ENCODE measurements around the gene ASGR1.
A peak's percentile ranks its signal among the peaks of the same experiment; 100 is the strongest.

Gene ASGR1

DNA sequence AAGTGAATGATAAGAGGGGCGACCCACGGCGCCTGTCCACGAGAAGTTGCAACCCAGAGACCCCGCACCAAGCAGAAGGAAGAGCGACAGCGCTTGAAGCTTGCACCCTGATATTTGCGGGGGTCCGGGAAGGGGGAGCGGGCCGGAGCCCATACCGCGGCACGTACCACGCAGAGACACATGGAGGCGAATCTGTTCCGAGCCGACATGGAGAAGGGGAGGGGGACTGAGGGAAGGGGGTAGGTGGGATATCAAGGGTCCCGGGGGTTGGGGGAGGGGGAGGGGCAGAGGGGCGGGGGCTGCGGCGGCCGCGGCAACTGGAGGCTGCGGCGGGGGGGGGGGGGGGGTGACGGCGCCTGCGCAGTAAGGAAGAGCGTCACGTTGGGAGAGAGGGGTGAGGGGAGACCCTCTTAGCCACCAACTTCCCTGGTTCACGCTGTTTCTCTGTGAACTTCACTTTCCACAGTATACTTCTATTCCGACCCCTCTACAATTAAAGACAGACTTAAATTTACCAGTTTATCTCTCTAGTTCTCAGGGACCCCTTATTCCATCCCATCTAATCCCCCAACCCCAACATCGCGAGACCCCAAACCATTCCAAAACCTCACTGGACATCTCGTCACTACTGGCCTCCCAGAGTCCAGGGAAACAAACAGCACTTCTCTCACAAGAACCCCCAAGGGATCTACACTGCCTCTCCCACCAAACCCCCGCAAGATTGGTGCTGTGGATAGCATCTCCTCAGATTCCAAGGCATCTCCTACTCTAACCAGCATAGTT is 32.5 kb upstream of the ASGR1 start:
- H3K4me3 ChIP-seq (ENCODE audit: control insufficient read depth, low read depth, low read length), result no peak overlapping the region
- DNase-seq (ENCODE audit: low read depth), result no peak
- TF ChIP-seq, protein P1, sequence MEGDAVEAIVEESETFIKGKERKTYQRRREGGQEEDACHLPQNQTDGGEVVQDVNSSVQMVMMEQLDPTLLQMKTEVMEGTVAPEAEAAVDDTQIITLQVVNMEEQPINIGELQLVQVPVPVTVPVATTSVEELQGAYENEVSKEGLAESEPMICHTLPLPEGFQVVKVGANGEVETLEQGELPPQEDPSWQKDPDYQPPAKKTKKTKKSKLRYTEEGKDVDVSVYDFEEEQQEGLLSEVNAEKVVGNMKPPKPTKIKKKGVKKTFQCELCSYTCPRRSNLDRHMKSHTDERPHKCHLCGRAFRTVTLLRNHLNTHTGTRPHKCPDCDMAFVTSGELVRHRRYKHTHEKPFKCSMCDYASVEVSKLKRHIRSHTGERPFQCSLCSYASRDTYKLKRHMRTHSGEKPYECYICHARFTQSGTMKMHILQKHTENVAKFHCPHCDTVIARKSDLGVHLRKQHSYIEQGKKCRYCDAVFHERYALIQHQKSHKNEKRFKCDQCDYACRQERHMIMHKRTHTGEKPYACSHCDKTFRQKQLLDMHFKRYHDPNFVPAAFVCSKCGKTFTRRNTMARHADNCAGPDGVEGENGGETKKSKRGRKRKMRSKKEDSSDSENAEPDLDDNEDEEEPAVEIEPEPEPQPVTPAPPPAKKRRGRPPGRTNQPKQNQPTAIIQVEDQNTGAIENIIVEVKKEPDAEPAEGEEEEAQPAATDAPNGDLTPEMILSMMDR (IDR thresholded peaks at IDR 0.05; ENCODE audit: control insufficient read depth, insufficient read depth, low read depth, low read length, missing control alignments), result no peak

DNA sequence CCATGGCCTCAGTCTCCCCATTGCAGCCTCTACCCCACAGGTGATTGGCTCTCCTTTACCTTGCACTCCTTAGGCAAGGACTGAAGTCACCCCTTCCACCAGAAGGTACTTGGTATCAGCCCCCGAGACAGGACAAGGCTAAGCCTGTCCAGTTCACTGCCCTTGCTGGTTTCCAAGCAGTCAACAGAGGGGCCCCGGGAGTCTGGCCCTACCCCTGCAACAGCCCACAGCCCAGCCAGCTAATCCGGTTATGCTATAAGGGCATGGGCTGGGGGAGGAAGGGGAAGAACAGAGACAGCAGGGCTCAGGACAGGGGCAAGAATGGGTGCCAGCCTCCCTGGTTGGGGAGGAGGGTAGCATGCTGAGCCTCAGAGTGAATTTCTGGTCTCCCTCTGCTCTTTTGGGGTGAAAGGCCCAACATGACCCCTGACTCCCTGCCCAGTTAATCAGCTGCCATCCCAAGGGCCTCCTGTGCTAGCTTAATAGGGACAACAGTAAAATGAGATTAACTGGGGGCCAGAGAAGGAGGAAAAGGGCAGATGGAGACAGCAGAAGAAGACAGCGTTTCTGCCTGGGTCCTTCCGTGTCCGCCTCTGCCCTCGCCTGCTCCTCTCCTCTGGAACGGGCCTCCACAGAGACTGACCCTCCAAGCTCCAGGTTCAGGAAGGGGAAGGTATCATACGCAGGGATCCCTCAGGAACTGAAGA is 29.7 kb upstream of the ASGR1 start:
- DNase-seq (ENCODE audit: low read depth), result no peak
- H3K4me3 ChIP-seq (ENCODE audit: control insufficient read depth, low read depth, low read length), result no peak overlapping the region
- TF ChIP-seq, protein P1 (IDR thresholded peaks at IDR 0.05; ENCODE audit: control insufficient read depth, insufficient read depth, low read depth, low read length, missing control alignments), result no peak

DNA sequence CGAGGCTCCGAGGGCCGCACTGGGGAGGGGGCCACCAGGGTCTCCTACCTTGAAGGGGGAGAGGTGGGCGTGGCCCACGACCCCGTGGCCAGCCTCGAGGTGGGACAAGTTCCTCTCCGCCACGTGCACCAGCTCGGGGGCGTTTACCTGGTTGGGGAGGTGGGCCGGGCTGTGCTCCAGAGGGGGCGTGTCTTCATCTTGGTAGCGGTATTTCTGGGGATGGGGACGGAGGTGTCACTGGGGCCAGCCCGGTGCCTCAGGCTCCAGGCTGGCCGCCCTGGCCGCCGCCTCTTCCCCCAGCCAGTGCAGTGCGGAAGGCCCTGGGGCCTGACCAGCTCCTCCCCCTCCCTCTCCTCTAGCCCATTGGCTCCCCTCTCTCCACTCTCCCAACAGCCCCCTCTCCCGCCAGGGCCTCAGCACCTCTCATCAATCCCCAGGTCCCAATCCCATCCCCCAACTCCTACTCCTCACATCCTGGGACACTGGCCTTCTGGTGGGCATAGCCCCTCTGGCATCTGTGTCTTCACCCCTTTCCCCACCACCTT is 28.9 kb upstream of the ASGR1 start:
- H3K4me3 ChIP-seq (ENCODE audit: control insufficient read depth, low read depth, low read length), result no peak overlapping the region
- DNase-seq (ENCODE audit: low read depth), result no peak
- TF ChIP-seq, protein P1 (IDR thresholded peaks at IDR 0.05; ENCODE audit: control insufficient read depth, insufficient read depth, low read depth, low read length, missing control alignments), result no peak

- no peak overlapping the region for H3K4me3 ChIP-seq (ENCODE audit: control insufficient read depth, low read depth, low read length)
- TF ChIP-seq, protein P1 (IDR thresholded peaks at IDR 0.05; ENCODE audit: control insufficient read depth, insufficient read depth, low read depth, low read length, missing control alignments), result no peak
- DNase-seq (ENCODE audit: low read depth), result no peak
These were observed 28.2 kb upstream of the ASGR1 start for GRCh38 chr17:7207120-7208001.

DNA sequence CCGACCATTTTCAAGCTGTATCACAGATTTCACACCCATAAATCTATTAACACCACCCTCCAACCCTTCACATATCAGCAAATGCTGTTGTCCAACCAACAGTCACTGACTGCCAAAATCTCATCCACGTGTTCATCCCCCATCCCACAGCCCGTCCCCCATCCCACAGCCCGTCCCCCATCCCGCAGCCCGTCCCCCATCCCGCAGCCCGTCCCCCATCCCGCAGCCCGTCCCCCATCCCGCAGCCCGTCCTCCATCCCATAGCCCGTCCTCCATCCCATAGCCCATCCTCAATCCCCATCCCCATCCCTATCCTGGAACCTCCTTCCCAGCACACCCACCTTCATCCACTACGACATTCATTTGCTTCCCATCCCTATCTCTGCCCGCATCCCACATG is 26.4 kb upstream of the ASGR1 start:
- DNase-seq (ENCODE audit: low read depth), result no peak
- peak overlapping the region; percentile 55; the same call in 1 of the 2 replicates for H3K4me3 ChIP-seq (ENCODE audit: control insufficient read depth, low read depth, low read length)
- TF ChIP-seq, protein P1 (IDR thresholded peaks at IDR 0.05; ENCODE audit: control insufficient read depth, insufficient read depth, low read depth, low read length, missing control alignments), result no peak

DNA sequence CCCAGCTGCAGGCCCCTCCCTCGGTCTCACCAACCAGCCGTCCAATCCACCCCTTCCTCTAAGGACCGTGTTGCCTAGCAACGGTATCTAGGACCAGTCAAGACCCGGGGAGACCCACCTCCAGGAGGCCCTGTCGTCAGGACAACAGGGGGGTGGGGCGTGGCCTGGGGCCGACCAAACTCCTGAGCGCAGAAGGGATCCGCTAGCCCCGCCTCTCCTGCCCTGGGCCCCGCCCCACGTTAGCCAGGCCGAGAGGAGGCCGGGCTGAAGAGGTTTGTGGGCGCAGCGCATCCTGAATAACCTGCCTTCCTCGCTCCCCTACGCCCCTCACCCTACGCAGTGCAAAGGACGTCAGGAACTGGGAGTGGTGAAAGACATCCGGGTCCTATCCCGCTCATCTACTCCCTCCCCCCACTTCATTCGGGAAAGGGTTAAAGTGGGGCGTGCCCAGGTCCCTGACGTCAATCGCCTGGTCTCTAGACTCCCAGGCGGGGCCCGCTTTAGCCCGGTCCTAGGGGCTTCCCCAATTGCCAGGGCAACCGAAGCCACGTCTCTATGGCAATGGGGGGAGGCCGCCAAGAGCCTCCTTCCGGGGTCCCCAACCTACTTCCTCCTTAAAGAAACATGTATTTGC is 25.8 kb upstream of the ASGR1 start:
- no peak for DNase-seq (ENCODE audit: low read depth)
- peak overlapping the region; percentile 55 for H3K4me3 ChIP-seq (ENCODE audit: control insufficient read depth, low read depth, low read length)
- TF ChIP-seq, protein P1 (IDR thresholded peaks at IDR 0.05; ENCODE audit: control insufficient read depth, insufficient read depth, low read depth, low read length, missing control alignments), result no peak

Measured in AG09309 (cell line).